DMS153 treated with DMSO at 0.1 percent for 48 hours (cell line): ENCODE results near the gene CARD8.
"Not testable (repeated sequence)": the region's sequence is repeated elsewhere in the genome, so short reads cannot be mapped to it uniquely, and the experiment has no call there.

Experiments used
- DNase-seq: peaks from one replicate; lab custom pipeline; 2025; ENCODE audit not compliant: unreplicated experiment; lab: John Stamatoyannopoulos, UW

Gene CARD8, protein sequence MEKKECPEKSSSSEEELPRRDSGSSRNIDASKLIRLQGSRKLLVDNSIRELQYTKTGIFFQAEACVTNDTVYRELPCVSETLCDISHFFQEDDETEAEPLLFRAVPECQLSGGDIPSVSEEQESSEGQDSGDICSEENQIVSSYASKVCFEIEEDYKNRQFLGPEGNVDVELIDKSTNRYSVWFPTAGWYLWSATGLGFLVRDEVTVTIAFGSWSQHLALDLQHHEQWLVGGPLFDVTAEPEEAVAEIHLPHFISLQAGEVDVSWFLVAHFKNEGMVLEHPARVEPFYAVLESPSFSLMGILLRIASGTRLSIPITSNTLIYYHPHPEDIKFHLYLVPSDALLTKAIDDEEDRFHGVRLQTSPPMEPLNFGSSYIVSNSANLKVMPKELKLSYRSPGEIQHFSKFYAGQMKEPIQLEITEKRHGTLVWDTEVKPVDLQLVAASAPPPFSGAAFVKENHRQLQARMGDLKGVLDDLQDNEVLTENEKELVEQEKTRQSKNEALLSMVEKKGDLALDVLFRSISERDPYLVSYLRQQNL

DNA sequence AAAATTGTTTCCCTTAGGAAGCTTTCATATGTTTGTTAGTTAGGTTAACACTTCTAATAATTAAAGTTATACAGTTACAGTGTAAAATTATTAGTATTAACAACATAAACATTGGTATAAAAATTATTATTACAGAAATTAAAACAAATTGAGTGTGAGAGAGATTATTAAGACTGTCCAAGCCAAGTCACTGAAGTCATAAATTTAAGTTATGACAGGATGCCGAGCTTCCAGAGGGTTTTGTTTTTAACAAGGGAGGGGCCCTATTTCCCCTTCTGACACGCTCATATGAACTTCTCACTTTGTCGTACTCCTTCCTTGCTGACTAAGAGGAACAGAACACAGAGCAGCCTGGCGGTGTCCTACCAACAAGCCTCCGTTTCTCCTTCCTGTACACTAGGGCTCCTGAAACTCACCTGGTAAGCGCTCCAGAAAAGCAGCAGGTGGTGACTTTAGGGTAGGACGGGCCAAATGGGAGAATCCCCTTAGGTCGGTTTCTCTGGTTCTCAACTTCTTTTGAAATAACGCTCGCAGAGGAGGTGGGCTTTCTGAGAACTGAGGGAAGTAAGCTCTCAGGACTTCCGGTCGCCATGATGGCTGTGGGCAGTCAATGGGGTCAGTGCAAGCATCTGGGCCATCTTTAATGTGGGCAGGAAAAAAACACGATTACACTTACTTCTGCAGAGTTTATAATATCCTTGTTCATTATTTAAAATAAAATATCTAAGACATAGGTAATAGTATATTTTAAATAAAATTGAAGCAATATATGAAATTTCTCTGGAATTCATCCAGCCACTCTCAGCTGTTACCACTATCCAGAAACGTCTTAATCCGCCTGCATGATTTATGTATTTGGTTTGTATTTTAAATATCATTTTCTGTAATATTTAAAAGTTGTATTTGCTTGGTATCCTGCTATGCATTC, at the start of gene CARD8:
CARD8 (minus strand) TSS at position 537 of the 928 bp plus-strand sequence. CDS start 14,892 bp downstream, outside the sequence.
- peak; percentile 31 for DNase-seq

DNA sequence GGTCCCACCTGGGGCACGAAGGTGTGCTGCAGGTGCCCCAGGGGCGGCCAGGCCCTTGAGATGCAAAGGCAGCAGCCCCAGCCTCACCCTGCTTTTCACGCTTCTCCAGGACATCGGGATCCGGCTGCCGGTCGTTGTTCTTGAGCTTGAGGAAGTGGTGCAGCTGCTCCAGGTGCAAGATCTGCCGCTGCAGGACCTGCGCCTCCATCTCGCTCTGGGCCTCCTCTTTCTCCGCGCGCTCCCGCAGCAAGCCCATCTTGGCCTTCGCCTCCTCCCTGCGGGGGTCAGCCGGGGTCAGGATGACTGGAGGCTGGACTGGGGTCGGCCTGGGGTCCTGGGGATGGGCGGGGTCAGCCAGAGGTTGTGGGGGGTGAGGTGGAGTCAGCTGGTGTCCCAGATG, 48.2 kb upstream of the CARD8 start:
- no peak for DNase-seq

DNA sequence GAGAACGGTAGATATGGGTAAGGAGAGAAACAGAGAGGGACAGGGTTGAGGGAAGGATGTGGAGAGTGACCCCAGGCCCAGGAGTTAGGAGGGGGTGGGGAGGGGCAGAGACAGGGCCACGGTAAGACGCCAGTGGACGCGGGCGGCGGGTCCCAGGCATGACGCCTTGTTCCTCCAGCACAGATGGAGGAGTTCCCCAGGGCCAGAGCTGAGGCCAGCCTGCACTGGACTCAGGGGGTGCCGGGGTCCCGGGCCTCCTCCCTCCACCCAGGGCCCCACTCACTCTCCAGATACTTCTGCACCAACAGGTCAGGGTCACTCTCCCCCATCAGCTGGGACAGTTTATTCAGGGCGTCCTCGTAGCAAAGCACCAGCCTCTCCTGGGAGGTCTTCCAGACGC, 47.7 kb upstream of the CARD8 start:
- no peak for DNase-seq

DNA sequence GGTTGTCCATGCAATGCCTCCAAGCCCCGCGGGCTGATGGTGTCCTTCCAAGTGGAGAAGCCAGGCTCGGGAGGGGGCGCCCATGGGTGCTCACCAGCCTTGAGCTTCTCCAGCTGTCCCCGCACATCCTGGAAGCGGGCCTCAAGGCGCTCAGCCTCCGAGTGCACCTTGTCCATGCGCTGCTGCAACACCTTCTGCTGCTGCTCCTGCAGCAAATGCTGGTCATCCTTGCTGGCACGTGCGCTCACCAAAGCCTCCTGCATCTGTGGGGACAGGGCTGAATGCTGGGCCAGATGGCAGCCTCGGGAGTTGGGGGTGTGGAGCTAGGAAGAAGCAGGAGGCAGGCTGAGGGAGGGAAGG, 46.9 kb upstream of the CARD8 start:
- DNase-seq = no peak

DNA sequence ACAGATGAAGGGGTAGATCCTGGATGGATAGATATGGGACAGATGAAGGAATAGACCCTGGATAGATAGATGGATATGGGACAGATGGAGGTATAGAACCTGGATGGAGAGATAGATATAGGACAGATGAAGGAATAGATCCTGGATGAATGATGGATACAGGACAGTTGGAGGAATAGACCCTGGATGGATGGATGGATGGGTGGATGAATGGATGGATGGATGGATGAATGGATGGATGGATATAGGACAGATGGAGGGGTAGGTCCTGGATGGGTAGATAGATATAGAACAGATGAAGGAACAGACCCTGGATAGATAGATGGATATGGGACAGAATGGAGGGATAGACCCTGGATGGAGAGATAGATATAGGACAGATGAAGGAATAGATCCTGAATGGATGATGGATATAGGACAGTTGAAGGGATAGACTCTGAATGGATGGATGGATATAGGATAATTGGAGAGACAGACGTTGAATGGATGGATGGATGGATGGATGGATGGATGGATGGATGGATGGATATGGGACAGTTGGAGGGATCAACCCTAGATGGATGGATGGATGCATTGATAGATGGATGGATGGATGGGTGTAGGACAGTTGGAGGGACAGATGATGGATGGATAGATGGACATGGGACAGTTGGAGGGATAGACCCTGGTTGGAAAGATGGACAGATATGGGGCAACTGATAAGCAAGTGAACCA, 46.3 kb upstream of the CARD8 start:
- DNase-seq = no peak

DNA sequence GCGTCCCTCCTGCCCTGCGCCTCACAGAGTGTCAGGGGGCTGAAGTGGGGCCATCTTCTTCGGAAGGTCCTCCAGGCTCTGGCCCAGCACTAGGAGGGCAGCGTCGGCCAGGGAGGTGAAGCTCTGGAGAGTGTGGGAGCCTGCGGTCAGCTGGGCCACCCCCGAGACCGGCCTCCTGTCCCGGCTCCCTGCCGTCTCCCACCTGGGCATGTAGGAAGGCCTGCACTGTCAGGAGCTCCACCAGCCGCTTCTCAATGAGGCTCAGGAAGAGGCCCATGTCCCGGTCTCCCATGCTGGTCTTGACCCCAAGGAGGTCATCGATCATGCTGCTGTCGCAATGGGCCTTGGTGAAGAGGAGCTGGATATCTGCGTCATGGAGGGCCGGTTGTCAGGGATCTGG, 42.3 kb upstream of the CARD8 start:
- no peak for DNase-seq

DNA sequence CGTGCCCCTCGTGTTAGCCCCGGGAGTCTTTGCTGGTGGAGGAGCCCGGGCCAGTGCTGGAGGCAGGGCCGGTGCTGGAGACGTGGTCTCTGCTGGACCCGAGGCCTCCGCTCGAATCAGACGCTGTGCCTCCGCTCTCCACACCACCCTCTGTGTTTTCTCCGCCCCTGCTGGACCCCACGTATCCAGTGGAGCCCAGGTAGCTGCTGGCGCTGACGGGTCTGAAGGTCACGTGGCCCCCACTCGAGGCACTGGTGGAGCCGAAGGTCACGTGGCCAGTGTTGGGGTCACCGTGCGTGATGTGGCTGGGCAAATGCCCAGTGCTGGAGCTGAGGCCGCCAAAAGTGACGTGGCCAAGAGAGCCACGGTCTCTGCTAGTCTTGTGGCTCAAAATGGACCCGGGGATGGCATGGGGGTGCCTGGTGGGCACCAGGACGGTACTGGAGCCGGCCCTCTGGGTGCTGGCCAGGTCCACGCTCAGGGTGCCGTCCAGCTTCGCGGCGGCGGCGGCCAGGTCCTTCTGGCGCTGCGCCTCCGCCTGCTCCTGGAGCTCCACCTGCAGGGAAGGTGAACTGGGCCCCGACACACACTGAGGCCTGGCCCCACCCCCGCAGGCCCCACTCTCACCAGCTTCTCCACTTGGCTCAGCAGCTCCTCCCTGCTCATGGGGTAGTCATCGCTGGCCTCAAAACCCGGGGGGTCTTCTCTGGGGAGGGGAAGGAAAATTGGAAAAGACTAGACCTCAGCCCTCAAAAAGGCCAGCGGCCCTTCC, 41.4 kb upstream of the CARD8 start:
- no peak for DNase-seq

DNA sequence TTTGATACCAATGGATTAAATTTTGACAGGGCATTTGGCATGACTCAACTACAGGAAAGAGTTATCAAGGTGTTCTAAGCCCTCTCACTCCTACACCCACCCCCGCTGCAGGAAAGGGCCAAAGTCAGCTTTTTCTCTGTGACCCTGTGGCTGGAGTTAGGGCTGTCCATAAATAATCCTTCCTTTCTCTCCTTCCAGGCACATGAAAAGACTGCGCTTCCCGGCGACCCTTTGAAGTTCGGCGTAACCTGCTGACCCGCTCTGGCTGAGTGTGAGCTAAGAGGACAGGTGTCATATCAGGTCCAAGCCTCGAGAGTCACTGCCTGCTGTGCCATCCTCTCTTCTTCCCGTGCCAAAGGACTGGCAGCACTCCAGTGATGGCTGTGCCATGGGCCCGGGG, 39.7 kb upstream of the CARD8 start:
- DNase-seq = no peak

DNA sequence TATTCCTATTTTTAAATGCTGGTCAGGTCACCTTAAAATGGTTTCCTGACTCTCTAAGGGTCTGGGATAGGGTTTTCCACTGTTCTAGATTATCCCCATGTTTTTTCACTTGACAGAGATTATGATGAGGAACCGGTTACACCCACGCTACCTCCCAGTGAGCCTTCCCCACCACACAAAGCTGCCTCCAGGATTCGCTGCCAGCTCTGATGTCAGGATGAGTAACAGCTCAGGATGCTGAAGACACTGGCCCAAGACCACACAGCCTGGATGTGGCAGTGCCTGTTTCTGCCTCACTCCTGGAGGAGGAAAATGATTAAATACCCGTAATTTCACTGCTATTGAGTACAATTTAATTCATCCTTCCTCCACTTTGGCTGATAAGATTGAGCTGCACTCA, 37.1 kb upstream of the CARD8 start:
- no peak for DNase-seq

DNA sequence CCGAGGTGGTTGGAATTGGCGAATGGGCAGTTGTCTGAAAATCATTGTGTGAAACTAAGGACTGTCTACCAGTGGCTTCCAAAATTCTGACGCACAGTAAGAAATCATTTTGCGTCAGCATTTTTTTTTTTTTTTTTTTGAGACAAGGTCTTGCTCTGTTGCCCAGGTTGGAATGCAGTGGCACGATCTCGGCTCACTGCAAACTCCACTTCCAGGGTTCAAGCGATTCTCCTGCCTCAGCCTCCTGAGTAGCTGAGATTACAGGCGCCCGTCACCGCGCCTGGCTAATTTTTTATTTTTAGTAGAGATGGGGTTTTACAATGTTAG, 35.7 kb upstream of the CARD8 start:
- not testable (repeated sequence) for DNase-seq

DNA sequence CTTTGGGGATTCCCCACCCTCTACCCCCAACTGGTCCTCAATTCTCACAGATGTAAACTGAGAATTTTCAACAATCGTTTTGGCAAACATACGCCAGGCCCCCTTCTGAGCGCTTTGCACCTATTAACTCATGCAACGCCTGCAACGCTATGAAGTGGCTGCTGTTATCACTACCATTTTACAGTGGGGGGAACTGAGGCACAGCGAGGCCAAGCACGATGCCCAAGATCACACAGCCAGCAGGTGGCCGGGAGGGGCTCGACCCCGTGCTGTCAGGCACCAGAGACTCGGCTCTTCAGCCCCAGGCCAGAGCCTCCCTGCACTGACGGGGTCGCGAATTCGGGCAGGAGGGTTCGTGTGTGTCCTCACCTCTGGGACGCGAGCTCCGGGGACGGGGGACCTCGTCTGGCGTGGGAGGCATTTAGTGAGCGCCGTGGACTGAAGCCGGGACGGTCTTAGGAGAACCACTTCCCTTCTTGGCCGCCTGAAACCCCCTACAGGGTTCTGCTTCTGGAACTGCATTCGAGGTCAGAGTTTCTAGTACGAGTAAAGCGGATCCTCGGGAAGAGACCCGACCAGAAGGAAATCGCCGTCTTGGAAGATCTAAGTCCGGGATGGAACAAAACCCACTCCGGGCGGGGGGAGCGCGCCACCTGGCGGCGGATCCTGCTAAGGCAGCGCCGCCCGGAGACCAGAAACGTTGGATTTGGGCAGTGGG, 35.2 kb upstream of the CARD8 start:
- peak; percentile 2 for DNase-seq

DNA sequence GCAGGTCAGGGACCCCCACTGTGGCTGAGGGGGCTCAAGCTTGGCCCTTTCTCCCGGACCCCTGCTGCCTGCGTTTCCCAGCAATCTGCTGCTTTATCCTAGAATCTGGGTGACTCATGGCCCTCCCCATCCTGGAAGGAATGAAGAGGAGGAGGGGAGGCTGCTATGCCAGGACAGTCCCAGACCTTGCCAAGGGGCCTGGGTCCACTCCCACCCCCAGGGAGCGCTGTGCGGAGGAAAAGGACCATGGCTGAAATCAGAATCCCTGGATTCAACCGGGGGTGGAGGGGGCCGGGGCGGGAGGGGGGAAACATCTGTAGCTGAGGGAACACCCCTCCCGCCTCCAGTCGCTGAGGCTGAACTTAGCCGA, 34.7 kb upstream of the CARD8 start:
- DNase-seq = no peak

DNA sequence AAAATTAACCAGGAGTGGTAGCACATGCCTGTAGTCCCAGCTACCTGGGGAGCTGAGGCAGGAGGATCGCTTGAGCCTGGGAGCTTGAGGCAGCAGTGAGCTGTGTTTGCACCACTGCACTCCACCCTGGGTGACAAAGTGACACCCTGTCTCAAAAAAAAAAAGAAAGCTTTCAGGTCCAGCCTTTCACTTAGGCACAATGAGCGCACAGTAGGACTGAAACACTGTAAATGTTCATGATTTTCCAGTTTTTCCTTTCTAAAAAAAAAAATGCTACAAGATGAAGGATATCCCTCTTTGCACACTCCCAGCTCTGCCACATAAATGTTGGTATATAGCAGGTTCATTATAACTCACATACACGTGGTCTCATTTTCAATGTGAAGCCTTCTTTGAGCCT, 32.0 kb upstream of the CARD8 start:
- DNase-seq = no peak

DNA sequence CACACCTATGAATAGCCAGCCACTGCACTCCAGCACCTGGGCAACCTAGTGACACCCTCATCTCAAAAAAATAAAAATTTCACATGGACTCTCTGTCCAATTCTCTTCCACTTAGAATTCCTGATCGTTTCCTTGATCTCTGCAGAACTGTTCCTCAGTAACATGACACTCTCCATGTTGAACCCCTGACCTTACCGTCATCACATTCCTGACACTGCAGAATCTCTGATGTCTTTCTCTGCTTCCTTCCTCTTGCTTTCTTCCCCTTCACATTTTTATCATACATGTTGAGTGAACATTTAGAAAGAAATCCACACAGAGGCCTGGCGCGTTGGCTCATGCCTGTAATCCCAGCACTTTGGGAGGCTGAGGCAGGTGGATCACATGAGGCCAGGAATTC, 29.2 kb upstream of the CARD8 start:
- no peak for DNase-seq

DNA sequence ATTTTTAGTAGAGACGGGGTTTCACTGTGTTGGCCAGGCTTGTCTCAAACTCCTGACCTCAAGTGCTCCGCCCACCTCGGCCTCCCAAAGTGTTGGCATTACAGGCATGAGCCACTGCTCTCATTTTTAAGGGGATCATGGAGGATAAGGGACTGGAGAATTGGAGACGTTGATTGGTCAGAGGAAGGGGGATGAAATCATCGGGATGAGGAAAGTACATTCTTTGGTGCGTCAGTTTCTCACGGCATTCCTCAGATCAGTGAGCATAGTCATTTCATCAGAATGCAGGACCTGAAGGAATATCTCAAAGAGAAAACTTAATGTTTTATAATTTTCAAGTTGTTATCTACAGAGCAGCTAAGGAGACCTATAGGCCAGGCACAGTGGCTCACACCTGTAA, 28.2 kb upstream of the CARD8 start:
- DNase-seq = no peak

DNA sequence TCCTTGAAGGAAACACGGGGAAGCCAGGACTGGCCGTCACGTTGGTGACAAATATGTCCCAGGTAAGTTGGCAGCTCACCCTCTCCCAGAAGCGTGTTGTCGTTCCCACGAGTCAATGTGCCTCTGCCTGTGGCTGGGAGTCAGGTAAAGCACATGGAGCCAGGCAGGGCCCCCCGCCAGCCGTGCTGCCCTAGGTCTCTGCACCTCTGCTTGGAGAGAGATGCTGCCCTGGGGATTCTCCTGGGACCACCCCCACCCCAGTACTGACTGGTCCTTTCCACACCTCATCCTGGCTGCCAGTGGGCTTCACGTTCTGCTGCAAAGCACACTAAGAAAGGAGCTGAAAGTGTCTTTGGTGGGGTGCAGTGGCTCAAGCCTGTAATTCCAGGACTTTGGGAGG, 24.0 kb upstream of the CARD8 start:
- no peak for DNase-seq

DNA sequence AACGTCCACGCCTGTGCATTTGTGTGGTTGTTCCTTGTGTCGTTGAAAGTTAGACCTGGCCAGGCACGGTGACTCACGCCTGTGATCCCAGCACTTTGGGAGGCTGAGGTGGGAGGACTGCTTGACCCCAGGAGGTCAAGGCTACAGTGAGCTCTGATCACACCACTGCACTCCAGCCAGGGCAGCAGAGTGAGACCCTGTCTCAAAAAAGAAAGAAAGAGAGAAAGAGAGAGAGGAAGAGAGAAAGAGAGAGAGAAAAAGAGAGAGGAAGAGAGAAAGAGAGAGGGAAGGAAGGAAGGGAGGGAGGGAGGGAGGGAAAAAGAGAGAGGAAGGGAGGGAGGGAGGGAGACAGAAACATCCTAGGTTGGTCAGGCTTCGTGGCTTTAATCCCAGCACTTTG, 19.2 kb upstream of the CARD8 start:
- no peak for DNase-seq

DNA sequence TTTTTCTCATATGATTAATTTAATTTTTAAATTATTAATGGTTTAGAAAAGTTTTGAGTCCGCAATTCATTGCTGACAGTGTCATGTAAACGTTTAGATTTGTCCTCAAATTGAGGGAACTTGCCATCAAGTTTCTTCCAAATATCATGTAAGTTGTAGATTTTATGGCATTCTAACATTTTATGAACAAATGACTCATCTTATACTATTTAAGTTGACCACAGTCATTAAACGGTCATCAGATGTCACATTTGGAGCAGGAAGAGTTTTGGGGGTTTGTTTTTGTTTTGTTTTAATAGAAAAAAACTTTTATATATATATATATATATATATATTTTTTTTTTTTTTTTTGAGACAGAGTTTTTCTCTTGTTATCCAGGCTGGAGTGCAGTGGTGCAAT, 18.5 kb upstream of the CARD8 start:
- no peak for DNase-seq

DNA sequence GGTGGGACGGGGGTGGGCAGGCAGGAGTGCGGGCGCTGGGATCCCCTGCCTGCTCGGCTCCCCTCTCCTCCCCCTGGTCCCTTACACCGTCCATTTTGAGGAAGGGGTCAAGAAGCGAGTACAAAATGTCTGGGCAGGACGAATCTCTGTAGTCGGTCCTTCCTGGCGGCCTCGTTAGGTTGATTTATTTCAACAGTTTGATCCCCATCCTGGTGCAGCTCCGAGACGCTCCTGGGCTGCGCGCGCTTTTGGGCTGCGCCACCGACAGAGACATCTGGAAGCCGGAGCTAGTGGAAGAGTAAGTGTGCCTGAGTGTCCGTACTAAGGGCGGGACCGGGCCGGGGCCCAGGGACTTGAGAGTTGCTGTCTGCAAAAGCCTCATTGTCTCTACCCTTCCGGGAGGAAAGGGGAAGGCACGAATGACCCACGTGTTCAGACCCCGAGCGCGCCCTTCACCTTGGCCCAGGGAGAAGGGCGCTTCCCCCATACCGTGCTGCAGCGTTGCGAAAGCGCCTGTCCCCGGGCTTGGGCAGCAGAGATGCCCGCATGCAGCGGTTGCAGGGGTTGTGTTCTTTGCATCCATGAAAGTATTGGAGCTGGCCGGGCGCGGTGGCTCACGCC, 15.9 kb upstream of the CARD8 start:
- DNase-seq = no peak

DNA sequence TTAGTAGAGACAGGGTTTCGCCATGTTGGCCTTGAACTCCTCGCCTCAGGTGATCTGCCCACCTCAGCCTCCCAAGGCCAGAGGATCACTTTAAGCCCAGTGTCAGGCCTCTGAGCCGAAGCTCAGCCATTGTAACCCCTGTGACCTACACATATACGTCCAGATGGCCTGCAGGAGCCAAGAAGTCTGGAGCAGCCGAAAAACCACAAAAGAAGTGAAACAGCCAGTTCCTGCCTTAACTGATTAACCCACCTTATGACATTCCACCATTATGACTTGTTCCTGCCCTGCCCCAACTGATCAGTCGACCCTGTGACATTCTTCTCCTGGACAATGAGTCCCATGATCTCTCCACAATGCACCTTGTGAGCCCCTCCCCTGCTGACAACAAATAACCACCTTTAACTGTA, 13.9 kb upstream of the CARD8 start:
- DNase-seq = not testable (repeated sequence)
